HG02678 (cell line): Measurements from ENCODE around the gene CDH22.

ENCODE experiments used
- ATAC-seq: cut with Tn5 transposase; IDR thresholded peaks from one replicate; pipeline ENCODE4 v1.9.1; 2021; ENCODE audit warnings: mild to moderate bottlenecking, moderate library complexity; ENCODE audit not compliant: unreplicated experiment

The CDH22 gene

GRCh38 chr20:46243707-46244628, 64.3 kb downstream of the CDH22 start:
- no peak for ATAC-seq

DNA sequence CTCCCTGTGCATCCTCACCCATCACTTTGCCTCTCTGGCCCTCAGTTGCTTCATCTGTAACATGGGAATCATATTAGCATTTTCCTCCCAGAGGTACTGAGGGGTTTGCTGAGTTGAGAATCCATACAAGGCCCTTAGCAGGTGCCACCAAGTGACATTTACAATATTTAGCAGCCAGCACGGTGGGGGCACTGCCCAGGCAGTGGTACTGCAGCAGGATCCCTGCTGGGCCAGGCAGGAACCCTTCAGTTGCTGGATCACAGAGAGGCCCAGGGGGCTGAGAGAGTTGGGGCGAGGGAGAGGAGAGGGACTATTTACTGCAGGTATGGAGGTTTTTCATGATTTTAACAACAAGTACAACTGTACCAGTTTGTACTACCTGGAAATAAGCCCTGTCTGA, 65.9 kb downstream of the CDH22 start:
- no peak for ATAC-seq

GRCh38 chr20:46240881-46241280, 67.4 kb downstream of the CDH22 start:
- ATAC-seq = no peak

DNA sequence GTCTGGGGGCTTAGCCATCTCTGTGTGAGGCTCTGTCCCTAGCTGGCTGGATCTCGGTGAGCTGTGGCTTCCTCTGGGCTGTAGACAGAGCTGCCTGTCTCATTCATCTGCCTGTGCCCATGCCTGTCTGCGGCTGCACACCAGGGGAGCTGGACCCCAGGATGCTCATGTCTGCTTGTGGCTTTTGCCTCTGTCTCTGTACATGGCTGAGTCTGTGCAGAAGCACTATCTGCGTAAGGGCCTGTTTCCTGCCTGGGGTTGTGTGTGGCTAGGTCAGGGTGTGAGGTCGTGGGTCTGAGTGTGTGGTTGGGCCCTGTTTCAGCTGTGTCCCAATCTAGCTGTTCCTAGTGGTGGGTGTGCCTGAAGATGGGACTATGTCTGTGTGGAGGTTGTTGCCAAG, 68.2 kb downstream of the CDH22 start:
- no peak for ATAC-seq

GRCh38 chr20:46237736-46238135, 70.6 kb downstream of the CDH22 start:
- ATAC-seq = no peak

GRCh38 chr20:46237227-46237626, 71.1 kb downstream of the CDH22 start:
- ATAC-seq = no peak

DNA sequence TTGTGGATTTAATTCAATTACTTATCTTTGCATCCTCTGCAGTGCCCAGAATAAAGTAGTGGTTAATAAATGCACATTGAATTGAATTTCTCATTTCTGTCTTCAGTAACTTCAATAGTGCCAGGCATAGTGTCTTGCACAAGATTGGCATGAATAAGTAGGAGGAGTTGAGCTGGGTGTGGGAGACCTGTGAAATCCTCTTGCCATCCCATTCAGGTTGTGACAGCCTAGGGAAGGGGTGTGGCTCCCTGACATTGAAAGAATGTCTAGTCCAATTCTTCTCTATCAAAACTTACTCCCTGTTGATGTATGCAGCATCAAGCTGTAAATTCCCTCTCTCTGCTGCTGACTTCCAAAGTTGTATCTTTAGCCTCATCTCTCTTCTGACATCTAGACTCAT, 73.2 kb downstream of the CDH22 start:
- ATAC-seq = no peak

DNA sequence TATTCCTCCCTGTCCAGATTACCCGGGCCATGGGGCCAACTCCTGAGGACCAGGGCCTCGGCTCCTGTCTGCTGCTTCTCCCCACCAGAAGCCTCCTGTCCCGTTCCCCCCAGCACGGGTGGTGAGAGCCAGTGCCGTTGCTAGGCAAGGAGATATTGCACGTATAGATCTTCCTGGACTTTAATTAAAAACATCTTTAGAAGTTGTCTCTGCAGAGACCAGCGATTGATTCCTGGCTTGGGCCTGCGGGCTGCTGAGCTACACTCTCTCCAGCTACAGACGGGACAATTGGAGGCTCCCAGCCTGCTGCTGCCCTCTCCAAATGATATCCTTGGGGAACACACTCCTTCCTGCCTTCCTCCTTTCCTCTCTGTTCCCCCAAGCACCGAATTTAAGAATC, 74.6 kb downstream of the CDH22 start:
- ATAC-seq = no peak

DNA sequence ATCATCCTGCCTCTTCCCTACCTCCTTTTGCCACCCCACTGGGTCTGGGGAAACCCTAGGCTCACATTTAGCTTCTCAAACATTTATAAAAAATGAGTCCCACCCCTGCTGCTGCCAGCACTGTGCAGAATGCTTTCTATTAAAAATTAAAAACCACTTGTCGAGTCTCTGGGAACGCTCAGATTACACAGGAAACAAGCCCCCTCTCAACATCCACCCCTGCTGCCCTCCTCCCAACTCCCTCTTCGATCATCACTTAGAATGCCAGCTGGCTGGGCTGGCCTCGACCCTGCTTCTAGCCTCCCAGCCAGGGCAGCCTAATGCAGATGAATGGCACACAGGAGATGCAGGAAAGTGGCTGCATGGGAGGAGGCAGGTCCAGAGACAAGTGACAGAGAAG, 75.8 kb downstream of the CDH22 start:
- ATAC-seq = no peak

DNA sequence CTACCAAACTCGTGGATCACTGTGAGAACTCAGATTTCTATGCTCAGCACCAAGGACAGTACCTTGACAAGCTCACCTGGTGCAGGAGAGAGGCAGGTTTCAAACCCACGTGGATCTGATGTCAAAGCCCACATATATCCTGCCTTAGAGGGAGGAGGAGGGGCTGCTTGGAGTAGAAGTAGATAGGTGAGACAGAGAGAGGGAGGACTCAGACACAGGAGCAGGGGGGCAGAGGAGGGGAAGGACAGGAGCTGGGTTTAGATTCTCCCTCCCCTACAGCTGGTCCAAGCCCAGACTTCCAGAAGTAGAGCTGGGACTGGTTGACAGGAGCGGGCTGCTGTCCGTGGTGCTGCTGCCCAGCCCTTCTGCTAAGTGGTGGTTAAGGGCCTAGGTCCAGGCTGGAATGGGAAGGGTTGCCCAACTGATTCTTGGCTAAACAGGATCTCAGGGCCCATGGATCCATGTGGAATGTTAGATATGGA, 77.5 kb downstream of the CDH22 start:
- no peak for ATAC-seq

DNA sequence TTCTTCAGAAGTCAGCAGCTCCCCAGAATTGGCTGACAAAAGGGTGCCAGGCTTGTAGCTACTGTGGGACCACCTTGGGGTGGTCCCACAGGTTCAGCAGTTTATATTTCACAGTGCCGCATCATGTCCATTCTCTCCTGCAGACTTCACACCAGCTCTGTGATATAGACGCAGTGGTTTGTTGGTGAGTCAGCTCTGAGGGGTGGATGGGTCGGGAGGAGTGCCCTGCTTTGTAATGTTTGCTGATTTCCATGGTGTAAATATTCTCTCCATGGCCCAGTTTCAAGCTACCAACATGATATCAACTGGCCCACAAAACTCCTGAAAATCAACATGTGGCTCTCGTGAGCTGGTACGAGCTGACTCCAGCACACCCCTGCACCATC, 78.2 kb downstream of the CDH22 start:
- ATAC-seq = no peak

- no peak for ATAC-seq
These were observed 78.7 kb downstream of the CDH22 start for GRCh38 chr20:46229478-46230105.

- no peak for ATAC-seq
These were observed 79.6 kb downstream of the CDH22 start for GRCh38 chr20:46228670-46229069.

- no peak for ATAC-seq
These were observed 81.0 kb downstream of the CDH22 start for GRCh38 chr20:46227272-46227767.

DNA sequence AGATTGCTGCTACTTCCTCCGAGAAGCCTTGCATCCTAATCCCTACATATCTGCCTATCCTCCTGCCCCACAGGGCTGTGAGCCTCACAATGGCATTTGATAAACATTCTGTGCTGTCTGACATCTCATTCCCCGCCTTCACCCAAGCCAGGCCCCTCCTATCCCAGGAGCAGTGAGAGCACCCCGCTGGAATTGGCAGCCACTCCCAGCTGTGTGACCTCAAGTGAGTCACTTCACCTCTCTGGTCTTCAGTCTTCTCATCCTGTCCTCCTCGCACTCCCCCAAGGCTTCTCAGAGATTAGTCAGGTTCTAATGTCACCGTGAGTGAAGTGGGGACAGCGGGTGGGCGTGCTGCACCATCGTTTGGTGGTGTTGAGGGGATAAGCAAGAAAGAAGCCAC, 81.7 kb downstream of the CDH22 start:
- ATAC-seq = no peak

DNA sequence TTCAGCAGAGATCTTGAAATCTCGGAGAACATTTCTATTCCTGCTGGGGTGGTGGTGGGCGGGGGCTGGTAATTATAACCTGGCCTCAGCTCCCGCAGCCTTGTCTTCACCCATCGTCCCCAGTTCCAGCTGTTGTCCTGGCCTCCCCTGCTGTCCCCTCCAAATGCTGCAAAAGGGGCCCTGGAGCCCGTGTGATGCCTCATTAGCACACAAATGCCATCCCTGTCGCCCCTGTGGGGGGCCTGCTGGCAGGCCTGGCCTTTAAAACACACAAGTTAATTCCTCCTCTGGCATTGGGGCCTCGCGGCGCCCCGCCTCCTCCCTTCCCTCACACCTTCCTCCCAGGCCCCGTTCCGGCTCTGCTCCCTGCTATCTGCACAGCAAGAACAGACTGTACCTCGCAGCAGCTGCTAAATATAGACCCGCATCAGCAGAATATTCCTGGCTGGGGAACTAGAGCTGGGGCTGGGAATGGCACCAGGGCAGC, 85.7 kb downstream of the CDH22 start:
- ATAC-seq = no peak

DNA sequence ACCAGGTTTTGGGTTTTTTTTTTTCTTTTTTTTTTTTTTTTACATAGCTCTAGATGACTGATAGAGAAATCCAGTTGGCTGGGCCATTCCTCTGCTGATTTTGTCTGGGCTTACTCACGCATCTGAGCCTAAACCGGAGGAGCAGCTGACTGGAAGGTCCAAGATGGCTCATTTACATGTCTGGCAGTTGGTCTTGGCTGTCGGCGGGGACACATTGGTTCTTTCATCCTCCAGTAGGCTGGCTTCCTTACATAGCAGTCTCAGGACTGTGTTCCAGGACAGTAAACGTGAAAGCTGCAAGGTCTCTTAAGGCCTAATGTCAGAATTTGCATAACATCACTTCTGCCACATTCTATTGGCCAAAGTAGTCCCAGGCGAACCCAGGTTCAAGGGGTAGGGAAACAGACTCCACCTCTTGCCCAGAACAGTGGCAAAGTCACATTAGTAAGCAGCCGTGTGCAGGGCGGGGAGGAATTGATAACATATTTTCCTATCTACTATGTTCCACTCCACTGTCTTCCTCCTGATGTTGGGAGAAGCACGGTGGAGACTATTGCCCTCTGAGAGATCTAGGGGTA, 87.0 kb downstream of the CDH22 start:
- no peak for ATAC-seq

DNA sequence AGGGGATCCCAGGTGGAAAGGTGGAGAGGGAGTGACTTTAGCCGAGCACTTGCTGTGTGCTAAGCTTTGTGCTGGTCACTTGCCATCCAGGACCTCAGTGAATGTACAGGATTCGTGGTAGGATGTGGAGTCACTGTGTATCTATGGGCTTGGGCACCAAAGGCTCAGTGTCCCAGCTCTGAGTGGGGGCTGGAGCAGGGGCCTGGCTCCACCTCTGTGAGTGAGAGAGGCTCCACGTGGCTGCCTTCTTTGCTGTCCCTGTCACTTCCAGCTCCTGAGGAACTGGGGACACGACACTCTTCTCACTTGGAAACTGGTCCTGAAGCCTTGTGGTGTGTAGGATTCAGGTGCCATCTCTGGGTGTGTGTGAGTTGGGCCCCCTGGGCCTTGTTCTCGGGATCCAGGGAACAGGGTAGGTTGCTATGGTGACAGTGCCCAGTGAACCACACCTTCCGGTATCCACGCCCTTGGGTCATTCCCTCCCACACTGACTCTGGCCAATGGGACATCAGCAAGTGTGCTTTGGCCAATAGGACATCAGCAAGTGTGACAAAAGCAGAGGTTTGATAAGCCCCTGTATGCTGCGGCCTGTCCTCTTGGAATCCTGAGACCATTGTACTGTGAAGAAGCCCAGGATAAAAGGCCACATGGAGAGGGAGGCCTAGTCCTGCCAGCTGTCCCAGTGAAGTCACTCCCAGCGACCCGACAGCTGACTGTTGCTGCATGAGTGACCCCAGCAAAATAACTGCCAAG, 87.7 kb downstream of the CDH22 start:
- no peak for ATAC-seq

GRCh38 chr20:46219920-46220319, 88.4 kb downstream of the CDH22 start:
- no peak for ATAC-seq

- no peak for ATAC-seq
These were observed 89.1 kb downstream of the CDH22 start for GRCh38 chr20:46219190-46219589.

DNA sequence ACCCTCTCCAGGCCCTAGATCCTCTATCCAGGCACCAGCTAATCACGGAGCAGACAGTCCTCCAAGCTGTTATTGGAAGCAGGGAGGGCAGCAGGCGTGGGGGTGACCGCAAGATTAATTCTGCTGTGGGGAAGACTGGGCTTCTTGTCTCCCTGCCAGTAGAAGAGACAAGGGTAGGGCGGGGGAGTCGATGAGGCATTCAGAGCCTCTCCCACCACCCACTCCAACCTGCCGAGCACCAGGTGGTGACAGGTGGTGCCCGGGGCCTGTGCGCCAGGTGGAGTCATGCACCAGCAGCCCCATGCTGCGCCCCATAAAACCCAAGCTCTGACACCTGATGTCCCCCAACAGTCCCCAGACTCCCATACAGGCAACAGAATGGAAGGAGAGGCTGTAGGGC, 89.6 kb downstream of the CDH22 start:
- ATAC-seq = no peak
